Kidney tubule cell (primary cell): ENCODE data around the gene KIF1A.

ENCODE experiments used
- DNase-seq: peaks from one replicate; pipeline ENCODE4 v3.0.0-alpha.2; 2018; ENCODE audit warnings: low spot score

KIF1A gene

DNA sequence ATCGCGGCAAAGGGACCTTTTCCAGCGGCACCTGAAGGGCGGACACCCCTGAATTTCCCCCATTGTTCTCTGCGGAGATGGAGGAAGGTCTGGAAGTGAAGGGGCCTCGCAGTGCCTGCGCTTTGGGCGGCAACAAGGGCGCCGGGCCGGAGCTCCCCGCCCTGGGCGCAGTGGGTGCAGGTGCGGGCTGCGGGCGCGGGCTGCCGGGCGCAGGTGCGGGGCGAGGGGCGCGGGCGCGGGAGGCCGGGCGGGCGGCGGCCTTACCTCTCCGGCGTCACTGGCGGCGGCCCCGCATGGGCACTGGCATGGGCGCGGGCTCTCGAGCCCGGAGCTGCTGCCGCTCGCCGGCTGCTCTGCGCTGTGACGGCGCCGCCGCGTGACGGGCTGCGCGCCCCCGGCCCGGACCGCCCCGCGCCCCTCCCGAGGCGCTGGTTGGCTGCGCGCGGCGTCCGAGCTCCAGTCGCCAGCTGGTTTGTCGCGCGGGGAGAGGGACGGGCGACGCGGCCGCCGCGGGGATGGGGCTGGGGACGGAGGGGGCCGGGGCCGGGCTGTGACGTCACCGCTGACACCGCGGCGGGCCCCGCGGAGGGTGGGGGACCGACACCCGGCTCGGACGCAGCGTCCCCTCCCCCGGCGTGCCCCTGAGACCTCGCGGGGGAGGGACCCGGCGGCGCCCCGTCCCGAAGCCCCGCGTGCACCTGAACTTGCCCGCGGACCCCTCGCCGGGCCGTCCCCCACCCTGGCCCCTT lies at the start of gene KIF1A:
KIF1A (minus strand) TSS at position 362 of the 749 bp plus-strand sequence. CDS start 22,467 bp downstream, outside the sequence.
- no peak for DNase-seq

DNA sequence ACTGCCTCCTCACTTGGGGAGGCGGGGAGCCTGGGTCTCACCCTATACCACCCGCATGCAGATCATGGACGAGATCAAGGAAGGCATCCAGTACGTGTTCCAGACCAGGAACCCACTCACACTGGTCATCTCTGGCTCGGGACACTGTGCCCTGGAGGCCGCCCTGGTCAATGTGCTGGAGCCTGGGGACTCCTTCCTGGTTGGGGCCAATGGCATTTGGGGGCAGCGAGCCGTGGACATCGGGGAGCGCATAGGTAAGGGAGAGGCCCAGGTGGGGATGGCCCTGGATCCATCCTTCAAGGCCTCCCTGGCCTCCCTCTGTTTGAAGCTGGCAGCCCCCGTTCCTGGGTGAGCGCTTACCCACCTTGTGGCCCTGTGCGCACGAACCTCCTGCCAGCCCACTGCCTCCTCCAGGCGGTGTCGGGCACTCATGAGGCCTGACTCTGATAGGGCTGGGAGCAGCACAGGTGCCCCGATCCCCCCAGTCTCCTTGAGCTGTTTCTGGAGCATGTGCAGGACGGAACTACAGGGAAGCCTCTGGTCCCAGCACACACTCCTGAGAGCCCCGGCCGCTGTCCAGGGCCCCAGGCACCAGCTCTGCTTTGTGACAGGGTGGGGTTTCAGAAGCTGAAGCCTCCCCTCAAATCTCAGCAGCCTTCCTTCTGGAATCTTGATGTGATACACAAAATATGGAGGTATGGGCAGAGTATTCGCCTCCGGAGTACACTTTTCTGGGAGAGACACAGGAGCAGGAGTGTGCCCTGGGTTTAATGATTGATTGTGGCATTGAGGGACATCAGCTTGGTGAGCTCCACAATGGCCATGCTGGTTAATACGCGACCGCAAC lies 49.3 kb upstream of the KIF1A start:
- no peak for DNase-seq

GRCh38 chr2:240868286-240869108 lies 48.5 kb upstream of the KIF1A start, which contains the start of gene AGXT:
Gene AGXT, plus strand, starts transcription at chr2:240868824. Its CDS starts 42 bp downstream, at chr2:240868866.
- DNase-seq = no peak

DNA sequence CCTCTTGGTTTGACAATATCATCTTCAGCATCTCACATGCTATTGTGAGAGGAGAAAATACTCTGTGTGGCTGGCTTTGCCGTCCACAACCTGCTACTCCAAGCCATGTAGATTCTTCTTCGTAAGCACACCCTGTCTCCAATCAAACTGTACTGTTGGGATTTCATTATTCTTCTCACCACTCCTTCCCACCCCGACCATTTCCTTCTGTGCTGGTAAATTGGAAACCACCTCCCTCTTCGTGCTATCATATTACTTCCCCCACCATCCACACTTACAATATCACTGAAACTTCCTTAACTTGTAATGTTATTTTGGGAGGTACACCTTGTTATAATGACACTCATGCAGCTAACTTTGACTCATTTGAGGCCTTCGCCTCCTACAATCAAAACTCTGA lies 45.4 kb upstream of the KIF1A start:
- no peak for DNase-seq

GRCh38 chr2:240864475-240864874 lies 44.5 kb upstream of the KIF1A start:
- no peak for DNase-seq

DNA sequence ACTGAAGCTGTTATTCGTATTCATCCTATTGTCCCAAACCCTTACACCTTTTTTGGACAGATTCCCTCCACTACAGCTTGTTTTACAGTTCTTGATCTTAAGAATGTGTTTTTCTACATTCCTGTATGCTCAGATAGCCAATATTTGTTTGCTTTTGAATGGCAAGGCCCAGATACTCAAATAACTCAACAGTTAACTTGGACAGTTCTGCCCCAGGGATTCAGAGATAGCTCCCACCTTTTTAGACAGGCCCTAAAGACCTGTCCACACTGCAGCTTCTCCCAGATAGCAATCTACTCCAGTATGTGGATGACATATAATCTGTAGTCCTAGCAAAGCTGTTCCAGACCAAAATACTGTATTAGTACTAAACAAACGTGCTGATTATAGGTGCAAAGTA lies 41.5 kb upstream of the KIF1A start:
- no peak for DNase-seq

- DNase-seq = no peak
Observed at GRCh38 chr2:240858871-240859270, 38.9 kb upstream of the KIF1A start.

DNA sequence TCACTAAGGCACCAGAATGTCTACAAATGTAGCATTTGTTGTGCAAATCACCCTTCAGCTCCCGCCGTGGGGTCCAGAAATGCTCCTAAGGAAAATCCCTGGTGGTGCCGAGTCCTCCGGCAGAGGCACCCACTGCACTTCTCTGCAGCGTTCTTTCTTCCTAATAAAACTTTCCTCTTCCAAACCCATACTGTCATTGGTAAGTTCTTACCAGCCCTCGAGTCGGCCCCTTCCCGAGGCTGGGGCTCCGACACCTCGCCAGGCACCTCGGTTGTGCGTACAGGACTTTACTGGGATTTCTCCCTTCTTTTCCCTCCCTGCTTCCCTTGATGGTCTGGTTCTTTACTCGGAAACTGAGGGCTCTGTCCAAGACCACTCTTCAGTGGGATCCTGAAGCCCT lies 38.3 kb upstream of the KIF1A start:
- DNase-seq = no peak

GRCh38 chr2:240857039-240858008 lies 37.3 kb upstream of the KIF1A start:
- no peak for DNase-seq

- DNase-seq = no peak
Observed at GRCh38 chr2:240856151-240856980, 36.3 kb upstream of the KIF1A start.

GRCh38 chr2:240855670-240856069 lies 35.7 kb upstream of the KIF1A start:
- DNase-seq = no peak

- no peak for DNase-seq
Observed at GRCh38 chr2:240852671-240853314, 32.8 kb upstream of the KIF1A start.

DNA sequence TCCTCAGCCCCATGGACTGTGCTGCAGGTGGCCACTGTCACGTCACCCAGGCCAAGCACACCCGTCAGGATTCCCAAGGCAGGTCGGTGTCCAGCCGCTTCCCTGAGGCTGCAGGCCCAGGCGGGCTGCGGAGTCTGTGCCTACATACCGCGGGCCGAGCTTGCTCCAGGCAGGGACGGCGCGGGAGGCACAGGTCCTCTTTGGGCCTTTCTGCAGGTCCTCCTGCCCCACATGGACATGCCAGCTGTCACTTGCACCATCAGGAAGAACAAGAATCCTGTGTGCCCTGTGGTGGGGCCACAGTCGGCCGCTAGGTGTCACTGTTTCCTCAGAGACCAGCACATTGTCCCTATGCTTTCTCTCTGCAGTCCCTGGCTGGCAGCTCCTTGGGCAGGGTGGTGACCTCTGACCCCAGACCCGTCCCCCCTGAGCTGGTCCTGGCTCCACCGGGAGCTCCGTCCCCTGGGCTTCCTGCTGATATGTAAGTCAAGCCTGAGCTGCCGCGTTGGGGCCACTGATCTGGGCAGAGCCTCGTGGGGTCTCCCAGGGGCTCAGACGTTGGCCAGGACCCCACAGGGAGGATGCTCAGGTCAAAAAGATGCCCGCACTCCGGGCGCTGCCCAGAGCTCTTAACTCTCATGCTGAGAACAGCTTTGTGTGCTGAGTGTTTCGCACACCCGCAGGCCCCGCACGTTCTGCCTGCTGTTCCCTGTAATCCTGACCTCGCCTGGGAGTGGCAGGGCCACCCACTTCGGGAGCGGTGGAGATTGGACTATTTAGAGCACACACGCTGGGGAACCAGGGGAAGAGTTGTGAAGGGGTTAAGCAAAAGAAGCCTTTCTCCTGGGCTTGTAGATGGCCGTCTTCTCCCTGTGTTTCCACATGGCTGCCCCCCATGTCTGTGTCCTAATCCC lies 31.3 kb upstream of the KIF1A start:
- DNase-seq = peak; percentile 75

DNA sequence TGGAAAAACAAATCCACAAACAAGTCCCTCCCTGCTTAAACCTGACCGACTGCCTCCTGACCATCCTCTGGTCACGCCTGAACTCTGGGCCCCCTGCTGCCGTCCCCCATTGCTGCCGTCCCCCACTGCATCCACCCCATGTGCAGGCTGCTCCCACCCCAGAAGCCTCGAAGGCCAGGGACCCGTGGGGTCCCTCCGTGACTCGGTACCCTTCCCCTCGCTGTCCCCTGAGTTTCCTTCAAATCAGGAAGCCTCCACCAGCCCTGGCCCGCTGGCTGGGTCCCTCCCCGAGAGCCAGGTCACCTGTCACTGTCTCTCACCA lies 30.7 kb upstream of the KIF1A start:
- DNase-seq = no peak

GRCh38 chr2:240850026-240850425 lies 30.0 kb upstream of the KIF1A start:
- DNase-seq = no peak

- no peak for DNase-seq
Observed at GRCh38 chr2:240848900-240849680, 29.1 kb upstream of the KIF1A start.

DNA sequence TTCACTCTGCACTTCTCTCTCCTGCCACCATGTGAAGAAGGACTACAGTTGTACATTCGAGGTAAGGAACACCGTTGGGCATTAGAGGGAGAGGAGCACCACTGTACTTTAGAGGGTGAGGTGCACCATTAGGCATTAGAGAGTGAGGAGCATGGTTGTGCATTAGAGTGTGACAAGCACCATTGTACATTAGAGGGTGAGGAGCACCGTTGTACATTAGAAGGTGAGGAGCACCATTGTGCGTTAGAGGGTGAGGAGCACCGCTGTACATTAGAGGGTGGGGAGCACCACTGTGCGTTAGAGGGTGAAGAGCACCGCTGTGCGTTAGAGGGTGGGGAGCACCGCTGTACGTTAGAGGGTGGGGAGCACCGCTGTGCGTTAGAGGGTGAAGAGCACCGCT lies 27.8 kb upstream of the KIF1A start:
- DNase-seq = no peak
